ENCODE results near the gene CLSTN3.
A peak's percentile ranks its signal among the peaks of the same experiment; 100 is the strongest.

Gene CLSTN3

GRCh38 chr12:7129872-7130691 lies at the start of gene CLSTN3:
CLSTN3 (plus strand) TSS chr12:7130371; CDS start chr12:7130649, 278 bp downstream.
- peak; percentile 91 for DNase-seq

- DNase-seq: no peak
These were observed 49.1 kb upstream of the CLSTN3 start for GRCh38 chr12:7081037-7081436.

GRCh38 chr12:7083125-7083524 lies 47.0 kb upstream of the CLSTN3 start:
- DNase-seq: no peak

- no peak for DNase-seq
These were observed 40.8 kb upstream of the CLSTN3 start for GRCh38 chr12:7089196-7089871.

GRCh38 chr12:7090222-7090998 lies 39.8 kb upstream of the CLSTN3 start:
- DNase-seq: no peak

- DNase-seq: no peak
These were observed 39.0 kb upstream of the CLSTN3 start for GRCh38 chr12:7091171-7091570.

- DNase-seq: no peak
These were observed 38.4 kb upstream of the CLSTN3 start for GRCh38 chr12:7091660-7092228.

GRCh38 chr12:7092229-7092985 lies 37.8 kb upstream of the CLSTN3 start, which contains the start of gene C1R:
C1R (minus strand) TSS chr12:7092445; CDS start chr12:7092388, 57 bp downstream.
- peak; percentile 83 for DNase-seq

GRCh38 chr12:7092986-7093460 lies 37.1 kb upstream of the CLSTN3 start:
- no peak for DNase-seq

- DNase-seq: no peak
These were observed 36.7 kb upstream of the CLSTN3 start for GRCh38 chr12:7093486-7093885.

GRCh38 chr12:7093892-7094291 lies 36.3 kb upstream of the CLSTN3 start:
- DNase-seq: no peak

GRCh38 chr12:7096006-7096932 lies 33.9 kb upstream of the CLSTN3 start:
- DNase-seq: no peak

GRCh38 chr12:7096979-7097378 lies 33.2 kb upstream of the CLSTN3 start:
- DNase-seq: no peak

GRCh38 chr12:7099290-7099996 lies 30.7 kb upstream of the CLSTN3 start:
- no peak for DNase-seq

GRCh38 chr12:7100239-7100638 lies 29.9 kb upstream of the CLSTN3 start:
- no peak for DNase-seq

GRCh38 chr12:7101047-7101693 lies 29.0 kb upstream of the CLSTN3 start:
- DNase-seq: no peak

GRCh38 chr12:7101694-7102131 lies 28.5 kb upstream of the CLSTN3 start:
- no peak for DNase-seq

- no peak for DNase-seq
These were observed 27.6 kb upstream of the CLSTN3 start for GRCh38 chr12:7102582-7102981.

- DNase-seq: no peak
These were observed 26.2 kb upstream of the CLSTN3 start for GRCh38 chr12:7103837-7104584.
